HG02885 (cell line): ENCODE measurements around the gene DNTT.

Experiments used
- ATAC-seq: cut with Tn5 transposase; IDR thresholded peaks from one replicate; pipeline ENCODE4 v1.9.1; 2021; ENCODE audit warnings: mild to moderate bottlenecking; ENCODE audit not compliant: unreplicated experiment, poor library complexity

The DNTT gene

GRCh38 chr10:96371356-96371755, 67.1 kb downstream of the DNTT start:
- no peak for ATAC-seq

- no peak for ATAC-seq
Observed at GRCh38 chr10:96374004-96374403, 69.8 kb downstream of the DNTT start.

GRCh38 chr10:96374639-96374984, 70.4 kb downstream of the DNTT start:
- ATAC-seq: no peak

GRCh38 chr10:96374985-96375830, 71.0 kb downstream of the DNTT start:
- ATAC-seq: peak; percentile 75

GRCh38 chr10:96376483-96376882, 72.2 kb downstream of the DNTT start:
- peak; percentile 53 for ATAC-seq

GRCh38 chr10:96377816-96378294, 73.6 kb downstream of the DNTT start:
- ATAC-seq: no peak

- no peak for ATAC-seq
Observed at GRCh38 chr10:96378741-96379140, 74.5 kb downstream of the DNTT start.

GRCh38 chr10:96379758-96380157, 75.5 kb downstream of the DNTT start:
- ATAC-seq: no peak

GRCh38 chr10:96380821-96381220, 76.6 kb downstream of the DNTT start:
- ATAC-seq: no peak

GRCh38 chr10:96384506-96384905, 80.3 kb downstream of the DNTT start:
- ATAC-seq: no peak

GRCh38 chr10:96387161-96387560, 82.9 kb downstream of the DNTT start:
- no peak for ATAC-seq

GRCh38 chr10:96387601-96388000, 83.4 kb downstream of the DNTT start:
- ATAC-seq: no peak
